GM21526 (cell line): ENCODE measurements around the gene CHST4.
A peak's percentile ranks its signal among the peaks of the same experiment; 100 is the strongest.
"Not testable (repeated sequence)": the region's sequence is repeated elsewhere in the genome, so short reads cannot be mapped to it uniquely, and the experiment has no call there.

Experiments
- ATAC-seq: cut with Tn5 transposase; IDR thresholded peaks from one replicate; pipeline ENCODE4 v1.9.1; 2021; ENCODE audit warnings: moderate library complexity; ENCODE audit not compliant: unreplicated experiment, low FRiP score

Gene CHST4

GRCh38 chr16:71526111-71526631 lies at the start of gene CHST4:
CHST4 (plus strand) TSS chr16:71526426; CDS start chr16:71536678, 10,252 bp downstream.
- no peak for ATAC-seq

- ATAC-seq, result no peak
Observed at GRCh38 chr16:71476457-71477124, 49.6 kb upstream of the CHST4 start.

DNA sequence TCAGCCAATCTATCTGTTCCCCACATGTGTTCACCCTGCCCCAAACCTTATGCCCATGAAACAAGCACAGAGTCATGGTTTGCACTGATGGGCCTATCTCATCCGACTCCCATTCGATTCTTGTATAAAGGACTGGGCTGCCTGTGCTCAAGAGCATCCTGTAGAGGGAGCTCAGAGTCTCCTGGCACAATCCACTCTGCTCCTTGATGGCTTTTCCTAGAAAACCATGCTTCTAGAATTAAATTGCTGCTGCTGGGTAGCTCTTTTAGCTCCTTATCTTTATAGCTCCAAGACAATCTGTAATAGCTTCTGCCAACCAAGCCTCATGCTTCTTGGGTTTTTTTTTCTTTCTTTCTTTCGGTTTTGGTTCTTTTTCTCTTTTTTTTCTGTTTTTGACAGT lies 46.8 kb upstream of the CHST4 start:
- ATAC-seq, result no peak

DNA sequence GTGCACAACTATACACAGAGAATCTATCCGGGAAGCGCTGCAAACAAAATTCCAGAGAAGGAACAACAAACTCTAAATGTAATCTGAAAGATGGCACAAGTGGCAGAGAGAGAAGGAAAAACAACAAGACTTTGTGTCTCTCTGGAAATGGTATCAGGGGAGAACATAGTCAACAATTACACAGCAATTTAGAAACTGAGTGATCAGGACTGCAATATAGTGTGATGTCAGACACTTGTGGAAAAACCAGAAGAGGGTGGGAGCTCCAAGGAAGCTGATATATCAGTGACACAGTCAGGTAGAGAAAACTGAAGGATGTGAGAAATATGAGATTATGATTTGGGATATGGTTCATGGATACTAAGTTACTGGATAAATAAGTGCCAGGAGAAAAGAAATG lies 45.3 kb upstream of the CHST4 start:
- no peak for ATAC-seq

DNA sequence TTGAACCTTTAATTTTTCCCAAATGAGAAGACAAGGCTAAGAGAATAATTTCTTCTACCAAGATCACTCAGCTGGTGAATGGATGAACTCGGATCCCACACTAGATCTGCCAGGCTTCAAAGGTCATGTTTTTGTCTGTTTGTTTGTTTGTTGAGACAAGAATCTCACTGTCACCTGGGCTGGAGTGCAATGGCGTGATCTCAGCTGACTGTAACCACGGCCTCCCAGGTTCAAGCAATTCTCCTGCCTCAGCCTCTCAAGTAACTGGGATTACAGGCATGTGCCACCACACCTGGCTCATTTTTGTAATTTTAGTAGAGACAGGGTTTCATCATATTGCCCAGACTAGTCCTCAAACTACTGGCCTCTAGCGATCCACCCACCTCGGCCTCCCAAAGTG lies 43.7 kb upstream of the CHST4 start:
- no peak for ATAC-seq

GRCh38 chr16:71484006-71484893 lies 42.0 kb upstream of the CHST4 start:
- ATAC-seq, result peak; percentile 90

DNA sequence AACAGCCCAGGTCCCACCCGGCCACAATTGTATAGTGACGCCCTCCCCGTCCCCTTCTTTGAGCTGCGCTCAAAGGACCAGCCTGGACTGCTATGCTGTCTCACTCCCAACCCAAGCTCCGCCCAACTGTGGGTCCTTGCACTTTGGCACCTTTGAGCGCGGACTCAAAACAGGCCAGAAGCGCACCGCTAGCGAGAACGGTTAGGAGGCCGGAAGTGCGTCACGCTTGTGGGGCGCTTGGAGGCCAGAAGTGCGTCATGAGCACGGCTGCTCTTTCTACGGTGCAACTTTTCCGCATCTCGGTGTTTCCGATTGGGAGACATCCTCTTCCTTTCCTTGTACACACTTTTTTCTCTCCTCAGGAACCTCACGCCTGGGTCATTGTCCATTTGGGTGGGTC lies 37.1 kb upstream of the CHST4 start, which contains the start of gene ZNF19:
TSS of gene ZNF19 (minus strand) at position 203 of the 400 bp plus-strand sequence. CDS start 7,210 bp downstream, outside the sequence.
- ATAC-seq, result no peak

- no peak for ATAC-seq
Observed at GRCh38 chr16:71490361-71490760, 35.9 kb upstream of the CHST4 start.

GRCh38 chr16:71491054-71491453 lies 35.2 kb upstream of the CHST4 start:
- ATAC-seq, result no peak

DNA sequence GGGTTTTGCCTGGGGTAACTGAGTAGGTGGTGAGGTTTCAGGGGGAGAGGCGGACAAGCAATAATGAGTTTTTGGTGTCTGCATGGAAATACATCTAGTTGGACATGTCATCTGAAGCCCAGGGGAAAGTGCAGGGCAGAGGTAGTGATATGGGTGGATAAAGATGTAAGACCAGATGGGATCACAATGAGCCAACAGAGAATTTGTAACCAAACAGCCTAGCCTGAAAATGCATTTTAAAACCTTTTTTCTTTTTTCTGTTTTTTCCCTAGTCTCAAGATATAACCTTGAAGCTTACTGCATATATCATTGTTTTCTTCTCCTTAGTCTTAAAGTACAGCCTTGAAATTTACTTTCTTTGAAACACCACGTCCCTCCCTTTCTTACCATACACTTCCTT lies 33.4 kb upstream of the CHST4 start:
- no peak for ATAC-seq

DNA sequence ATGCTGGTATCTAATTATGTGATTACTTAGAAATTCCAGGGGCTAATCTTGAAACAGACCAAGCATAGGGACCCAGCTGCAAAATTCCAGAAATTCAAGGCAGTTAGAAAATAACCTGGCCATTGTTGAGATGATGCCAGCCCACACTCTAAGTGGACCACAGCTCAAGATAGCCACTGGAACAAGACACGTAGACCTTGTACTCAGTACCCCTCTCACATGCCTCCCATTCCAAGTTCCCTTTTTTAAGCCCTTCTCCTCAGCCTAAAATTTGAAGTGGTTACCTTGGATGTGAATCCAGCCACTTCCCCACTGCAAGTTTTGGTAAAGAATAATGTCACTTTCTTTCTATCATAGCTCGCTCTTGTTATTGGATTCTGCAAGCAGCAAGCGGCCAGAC lies 33.0 kb upstream of the CHST4 start:
- ATAC-seq, result no peak

- ATAC-seq, result no peak
Observed at GRCh38 chr16:71498031-71498430, 28.2 kb upstream of the CHST4 start.

GRCh38 chr16:71499775-71500364 lies 26.4 kb upstream of the CHST4 start:
- ATAC-seq, result no peak

DNA sequence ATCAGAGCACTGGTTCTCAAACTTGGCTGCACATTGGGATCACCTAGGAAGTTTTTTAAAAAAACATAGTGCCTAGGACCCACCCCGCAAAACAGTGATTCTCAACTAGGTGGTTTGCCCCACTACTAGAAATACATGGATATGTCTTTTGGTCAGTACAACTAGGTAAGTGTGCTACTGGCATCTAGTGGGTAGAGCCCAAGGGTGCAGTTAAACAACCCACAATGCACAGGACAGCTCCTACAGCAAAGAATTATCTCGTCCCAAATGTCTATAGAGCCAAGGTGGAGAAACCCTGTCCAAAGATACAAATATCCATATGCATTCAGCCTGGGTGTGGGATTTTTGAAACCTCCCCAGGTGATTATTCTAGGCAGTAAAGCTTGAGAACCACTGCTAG lies 25.3 kb upstream of the CHST4 start:
- no peak for ATAC-seq

DNA sequence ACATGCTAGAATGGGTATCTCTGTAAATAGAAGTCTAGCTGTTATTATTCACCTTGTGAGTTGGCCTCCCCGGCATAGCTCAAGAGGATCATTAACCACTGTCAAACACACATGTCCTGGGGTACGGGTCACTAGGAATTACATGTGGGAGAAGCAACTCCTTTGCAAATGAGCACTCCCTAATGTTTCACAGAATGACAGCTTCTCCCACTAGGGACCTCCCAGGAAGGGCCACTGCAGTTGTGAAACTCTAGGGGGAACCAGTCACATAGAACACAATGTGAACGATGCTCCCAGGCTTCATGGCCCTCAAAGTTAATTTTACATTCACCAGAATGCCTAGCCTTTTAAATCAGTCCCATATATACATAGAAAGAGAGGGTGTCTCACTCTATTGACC lies 24.7 kb upstream of the CHST4 start:
- no peak for ATAC-seq

DNA sequence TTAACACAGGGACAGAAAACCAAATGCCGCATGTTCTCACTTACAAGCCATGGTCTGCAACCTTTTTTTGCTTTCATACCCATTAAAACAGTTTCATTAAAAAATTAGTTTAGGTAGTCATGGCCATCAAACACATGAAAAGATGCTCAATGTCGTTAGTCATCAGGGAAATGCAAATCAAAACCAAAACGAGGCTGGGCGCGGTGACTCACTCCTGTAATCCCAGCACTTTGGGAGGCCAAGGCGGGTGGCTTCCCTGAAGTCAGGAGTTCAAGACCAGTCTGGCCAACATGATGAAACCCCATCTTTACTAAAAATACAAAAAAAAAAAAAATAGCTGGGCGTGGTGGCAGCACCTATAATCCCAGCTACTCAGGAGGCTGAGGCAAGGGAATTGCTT lies 22.2 kb upstream of the CHST4 start:
- not testable (repeated sequence) for ATAC-seq

DNA sequence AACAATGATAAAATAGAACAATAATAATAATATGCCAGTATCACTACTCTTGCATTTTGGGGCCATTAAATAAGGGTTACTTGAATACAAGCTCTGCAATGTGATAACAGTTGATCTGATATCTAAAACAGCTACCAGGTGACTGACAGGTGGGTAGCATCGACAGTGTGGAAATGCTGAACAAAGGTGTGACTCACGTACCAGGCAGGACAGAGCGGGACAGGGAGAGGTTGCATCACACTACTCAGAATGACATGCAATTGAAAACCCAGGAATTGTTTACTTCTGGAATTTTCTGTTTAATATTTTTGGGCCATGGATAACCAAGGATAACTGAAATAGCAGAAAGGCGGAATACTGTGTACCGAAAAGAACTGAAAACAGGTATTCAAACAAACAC lies 21.3 kb upstream of the CHST4 start:
- ATAC-seq, result no peak

GRCh38 chr16:71507061-71507460 lies 19.2 kb upstream of the CHST4 start:
- ATAC-seq, result no peak

GRCh38 chr16:71513302-71513701 lies 12.9 kb upstream of the CHST4 start:
- no peak for ATAC-seq

GRCh38 chr16:71514476-71514875 lies 11.8 kb upstream of the CHST4 start:
- ATAC-seq, result no peak

- no peak for ATAC-seq
Observed at GRCh38 chr16:71515026-71515425, 11.2 kb upstream of the CHST4 start.
